Measurements from ENCODE around the gene HS6ST2.

The HS6ST2 gene

DNA sequence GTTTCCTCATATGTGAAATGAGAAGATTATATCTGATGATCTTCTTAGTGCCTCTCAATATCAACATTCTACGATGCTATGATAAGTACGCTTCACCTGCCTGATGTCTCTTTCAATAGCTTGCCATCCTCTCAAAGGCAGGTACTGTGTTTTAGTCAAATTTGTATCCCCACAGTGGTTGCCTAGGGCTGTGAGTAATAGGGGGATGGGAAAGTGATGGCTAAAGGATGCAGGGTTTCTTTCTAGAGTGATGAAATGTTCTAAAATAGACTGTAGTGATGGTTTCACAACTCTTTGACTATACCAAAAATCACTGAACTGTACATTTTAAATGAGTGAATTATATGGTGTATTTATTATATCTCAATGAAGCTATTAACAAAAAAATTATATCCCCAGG, 142.8 kb downstream of the HS6ST2 start:
- Histone ChIP-seq H3K27me3 (ENCODE audit: control insufficient read depth in 1 of 2, insufficient read depth in 2 of 2, low read length in 2 of 2) (peaks cover 5% of the 10 kb centered on the region in 2 donors), H3K36me3 (ENCODE audit: insufficient read depth, low read length) (no peaks in the 10 kb centered on the region), H3K9me3 (ENCODE audit: low read length) (no peaks in the 10 kb centered on the region), H3K4me3 (ENCODE audit: low read depth in 1 of 2, low read length in 2 of 2) (no peak overlapping the region), H3K27ac (ENCODE audit: low read depth, low read length) (no peak overlapping the region), H3K4me1 (ENCODE audit: insufficient read depth, low read length) (no peaks in the 10 kb centered on the region), H3K9ac (ENCODE audit: low read length) (no peak overlapping the region)

DNA sequence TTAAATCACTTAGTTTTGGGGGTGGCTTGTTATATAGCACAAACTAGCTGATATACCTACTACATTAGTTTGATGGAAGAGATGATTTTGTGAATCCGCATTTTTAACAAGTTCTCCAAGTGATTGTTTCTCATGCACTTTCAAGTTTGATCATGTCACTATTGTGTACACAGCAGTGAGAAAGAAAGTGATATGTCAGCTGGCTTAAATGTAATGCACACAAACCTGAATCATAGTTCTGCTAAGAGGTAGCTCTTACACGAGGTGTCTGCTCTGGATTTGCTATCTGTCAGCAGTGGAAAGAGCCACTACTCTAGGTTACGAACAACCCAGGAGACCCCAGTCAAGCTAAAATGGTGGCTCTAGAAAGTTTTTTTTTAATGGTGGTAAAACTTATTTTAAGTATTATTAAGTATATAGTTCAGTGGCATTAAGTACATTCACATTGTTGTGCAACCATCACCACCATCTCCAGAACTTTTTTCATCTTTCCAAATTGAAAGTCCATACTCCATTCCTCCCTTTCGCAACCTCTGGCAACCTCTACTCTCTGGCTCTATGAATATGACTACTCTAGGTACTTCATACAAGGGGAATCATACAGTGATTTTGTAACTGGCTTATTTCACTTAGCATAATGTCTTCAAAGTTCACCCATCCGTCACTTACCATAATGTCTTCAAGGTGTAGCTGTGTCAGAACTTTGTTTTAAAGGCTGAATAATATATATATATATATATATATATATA, 147.3 kb downstream of the HS6ST2 start:
- no peaks in the 10 kb centered on the region for H3K4me1 ChIP-seq (ENCODE audit: insufficient read depth, low read length)
- H3K27ac ChIP-seq (ENCODE audit: low read depth, low read length), result no peak overlapping the region
- no peaks in the 10 kb centered on the region for H3K36me3 ChIP-seq (ENCODE audit: insufficient read depth, low read length)
- H3K4me3 ChIP-seq (ENCODE audit: low read depth in 1 of 2, low read length in 2 of 2), result no peak overlapping the region
- no peak overlapping the region for H3K9ac ChIP-seq (ENCODE audit: low read length)
- H3K9me3 ChIP-seq (ENCODE audit: low read length), result no peaks in the 10 kb centered on the region
- H3K27me3 ChIP-seq (ENCODE audit: control insufficient read depth in 1 of 2, insufficient read depth in 2 of 2, low read length in 2 of 2), result peaks cover 0 to 14% of the 10 kb centered on the region in 2 donors

DNA sequence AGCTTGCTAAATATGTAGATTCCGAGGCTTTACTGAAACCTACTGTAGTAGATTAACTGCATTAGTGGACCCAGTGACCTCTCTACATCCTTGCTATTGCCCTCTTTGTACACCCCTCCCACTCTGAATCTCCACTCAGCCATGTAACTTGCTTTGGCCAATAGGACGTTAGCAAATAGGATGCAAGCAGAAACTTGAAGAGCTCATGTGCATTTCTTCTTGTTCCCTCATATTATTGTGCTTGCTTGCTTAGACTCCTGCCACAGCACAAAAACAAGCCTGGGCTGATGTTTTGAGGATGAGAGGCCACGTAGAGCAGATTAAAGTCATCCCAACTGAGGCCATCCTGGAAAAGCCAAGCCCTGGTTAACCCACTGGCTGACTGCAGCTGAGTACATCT, 147.9 kb downstream of the HS6ST2 start:
- Histone ChIP-seq H3K9ac (ENCODE audit: low read length) (no peak overlapping the region), H3K27ac (ENCODE audit: low read depth, low read length) (no peak overlapping the region), H3K27me3 (ENCODE audit: control insufficient read depth in 1 of 2, insufficient read depth in 2 of 2, low read length in 2 of 2) (peaks cover 0 to 17% of the 10 kb centered on the region in 2 donors), H3K4me1 (ENCODE audit: insufficient read depth, low read length) (no peaks in the 10 kb centered on the region), H3K36me3 (ENCODE audit: insufficient read depth, low read length) (no peaks in the 10 kb centered on the region), H3K4me3 (ENCODE audit: low read depth in 1 of 2, low read length in 2 of 2) (no peak overlapping the region), H3K9me3 (ENCODE audit: low read length) (no peaks in the 10 kb centered on the region)

DNA sequence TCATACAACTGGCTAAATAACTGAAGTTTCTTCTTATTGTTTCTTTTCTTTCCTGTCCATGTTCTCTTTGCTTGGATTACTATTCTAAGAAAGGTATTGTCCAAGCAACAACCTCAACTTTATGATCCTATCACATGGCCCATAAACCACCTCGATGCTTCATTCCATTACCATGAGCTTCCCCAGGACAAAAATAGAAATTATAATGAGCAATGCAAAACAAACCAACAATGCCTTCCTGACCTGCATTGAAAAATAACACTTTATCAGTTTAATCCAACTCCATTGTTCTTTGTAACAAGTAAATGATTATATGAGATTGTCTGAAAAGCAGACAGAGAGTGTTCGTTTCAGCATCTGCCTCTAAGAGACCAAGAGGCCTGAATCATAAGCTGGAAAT, 148.8 kb downstream of the HS6ST2 start:
- Histone ChIP-seq H3K9ac (ENCODE audit: low read length) (no peak overlapping the region), H3K4me3 (ENCODE audit: low read depth in 1 of 2, low read length in 2 of 2) (no peak overlapping the region), H3K4me1 (ENCODE audit: insufficient read depth, low read length) (no peaks in the 10 kb centered on the region), H3K9me3 (ENCODE audit: low read length) (no peaks in the 10 kb centered on the region), H3K36me3 (ENCODE audit: insufficient read depth, low read length) (no peaks in the 10 kb centered on the region), H3K27ac (ENCODE audit: low read depth, low read length) (no peak overlapping the region), H3K27me3 (ENCODE audit: control insufficient read depth in 1 of 2, insufficient read depth in 2 of 2, low read length in 2 of 2) (peaks cover 0 to 14% of the 10 kb centered on the region in 2 donors)

DNA sequence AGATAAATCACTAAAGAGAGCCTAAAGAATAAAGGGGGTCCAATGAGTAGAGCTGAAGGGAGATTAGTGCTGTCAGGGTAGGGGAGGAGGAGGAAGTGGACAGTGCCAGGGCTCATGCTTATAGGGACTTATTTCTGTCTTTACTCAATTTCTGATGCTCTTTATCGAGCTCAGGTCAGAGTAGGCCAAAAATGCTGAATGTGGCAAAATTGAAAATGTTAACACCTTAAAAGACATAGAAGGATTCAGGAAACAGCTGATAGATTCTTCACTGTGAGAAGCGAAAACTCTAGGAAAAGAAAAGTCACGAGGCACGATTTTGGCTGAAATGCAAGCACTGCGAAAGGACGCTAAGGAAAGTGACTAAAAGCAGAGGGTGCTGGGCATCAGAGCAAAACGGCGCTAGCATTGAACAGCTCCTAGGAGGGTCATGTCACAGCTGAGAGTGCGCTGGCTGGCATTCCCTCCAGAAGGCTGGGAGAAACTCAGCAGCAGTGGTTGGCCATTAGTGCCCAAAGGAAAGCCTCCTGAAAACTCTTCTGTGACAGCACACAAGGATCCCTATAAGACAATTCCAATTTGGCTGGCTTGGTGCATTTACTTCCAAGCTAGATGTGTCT, 150.9 kb downstream of the HS6ST2 start:
- H3K27me3 ChIP-seq (ENCODE audit: control insufficient read depth in 1 of 2, insufficient read depth in 2 of 2, low read length in 2 of 2), result peaks cover 0 to 17% of the 10 kb centered on the region in 2 donors
- H3K4me3 ChIP-seq (ENCODE audit: low read depth in 1 of 2, low read length in 2 of 2), result no peak overlapping the region
- H3K9ac ChIP-seq (ENCODE audit: low read length), result no peak overlapping the region

DNA sequence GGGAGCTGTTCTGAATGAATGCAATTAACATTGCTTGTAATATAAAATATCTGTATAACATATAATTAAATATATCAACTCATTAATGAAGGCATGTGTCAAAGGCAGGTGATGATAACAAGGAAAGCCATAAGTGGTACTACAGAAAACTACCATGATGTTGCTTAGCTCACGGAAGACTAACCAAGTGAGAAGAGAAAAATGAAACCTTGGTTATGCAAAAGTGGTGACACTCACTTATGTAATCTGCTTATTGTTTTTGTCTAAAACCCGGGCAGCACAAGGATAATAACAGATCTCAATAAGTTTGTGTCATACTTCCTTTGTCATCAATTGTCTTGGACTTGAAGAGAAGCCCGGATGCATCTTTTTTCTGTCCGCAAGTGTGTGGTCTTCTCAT, 156.4 kb downstream of the HS6ST2 start:
- Histone ChIP-seq H3K9ac (ENCODE audit: low read length) (no peak overlapping the region), H3K9me3 (ENCODE audit: low read length) (no peaks in the 10 kb centered on the region), H3K36me3 (ENCODE audit: insufficient read depth, low read length) (no peaks in the 10 kb centered on the region), H3K4me3 (ENCODE audit: low read depth in 1 of 2, low read length in 2 of 2) (no peak overlapping the region), H3K27me3 (ENCODE audit: control insufficient read depth in 1 of 2, insufficient read depth in 2 of 2, low read length in 2 of 2) (peaks cover 0 to 21% of the 10 kb centered on the region in 2 donors), H3K27ac (ENCODE audit: low read depth, low read length) (no peak overlapping the region), H3K4me1 (ENCODE audit: insufficient read depth, low read length) (no peaks in the 10 kb centered on the region)

More for the DNA sequence above, 150.9 kb downstream of the HS6ST2 start:
- H3K4me1 ChIP-seq (ENCODE audit: insufficient read depth, low read length), result no peaks in the 10 kb centered on the region
- H3K27ac ChIP-seq (ENCODE audit: low read depth, low read length), result no peak overlapping the region
- no peaks in the 10 kb centered on the region for H3K36me3 ChIP-seq (ENCODE audit: insufficient read depth, low read length)
- no peaks in the 10 kb centered on the region for H3K9me3 ChIP-seq (ENCODE audit: low read length)

DNA sequence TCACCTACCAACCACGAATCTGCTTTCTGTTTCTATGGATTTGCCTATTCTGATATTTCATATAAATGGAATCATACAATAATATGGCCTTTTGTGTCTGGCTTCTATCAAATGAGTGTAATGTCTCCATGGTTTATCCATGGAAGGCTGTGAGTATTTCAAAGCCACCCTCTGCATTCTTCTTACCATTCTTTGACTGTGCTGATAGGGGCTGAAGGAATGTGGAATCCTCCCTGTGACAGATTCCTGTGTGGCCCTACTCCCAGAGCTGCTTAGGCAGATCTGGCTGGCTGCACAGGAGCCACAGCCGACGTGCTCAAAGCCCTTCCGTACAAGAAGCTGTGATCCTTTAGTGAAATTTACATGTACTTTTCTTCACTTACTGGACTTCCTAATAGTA, 163.2 kb downstream of the HS6ST2 start:
- Histone ChIP-seq H3K4me1 (ENCODE audit: insufficient read depth, low read length) (no peaks in the 10 kb centered on the region), H3K27me3 (ENCODE audit: control insufficient read depth in 1 of 2, insufficient read depth in 2 of 2, low read length in 2 of 2) (peaks cover 0 to 8% of the 10 kb centered on the region in 2 donors), H3K36me3 (ENCODE audit: insufficient read depth, low read length) (no peaks in the 10 kb centered on the region), H3K9me3 (ENCODE audit: low read length) (no peaks in the 10 kb centered on the region), H3K27ac (ENCODE audit: low read depth, low read length) (no peak overlapping the region), H3K9ac (ENCODE audit: low read length) (no peak overlapping the region), H3K4me3 (ENCODE audit: low read depth in 1 of 2, low read length in 2 of 2) (no peak overlapping the region)

DNA sequence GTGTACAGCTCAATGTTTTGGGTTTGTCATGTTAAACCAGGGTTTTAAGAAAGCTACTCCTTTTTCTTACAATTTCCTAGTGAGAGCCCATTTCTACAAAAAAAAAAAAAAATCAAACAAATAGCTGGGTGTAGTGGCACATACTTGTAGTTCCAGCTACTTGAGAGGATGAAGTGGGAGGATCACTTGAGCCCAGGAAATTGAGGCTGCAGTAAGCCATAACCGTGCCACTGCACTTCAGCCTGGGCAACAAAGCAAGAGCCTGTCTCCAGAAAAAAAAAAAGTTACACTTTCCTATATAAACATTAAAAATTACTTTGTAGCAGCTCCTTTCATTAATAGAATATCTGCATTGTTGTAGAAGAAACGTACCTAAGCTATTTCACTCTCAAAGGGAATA, 166.7 kb downstream of the HS6ST2 start:
- Histone ChIP-seq H3K36me3 (ENCODE audit: insufficient read depth, low read length) (no peaks in the 10 kb centered on the region), H3K27ac (ENCODE audit: low read depth, low read length) (no peak overlapping the region), H3K4me3 (ENCODE audit: low read depth in 1 of 2, low read length in 2 of 2) (no peak overlapping the region), H3K4me1 (ENCODE audit: insufficient read depth, low read length) (no peaks in the 10 kb centered on the region), H3K27me3 (ENCODE audit: control insufficient read depth in 1 of 2, insufficient read depth in 2 of 2, low read length in 2 of 2) (no peaks in the 10 kb centered on the region), H3K9ac (ENCODE audit: low read length) (no peak overlapping the region), H3K9me3 (ENCODE audit: low read length) (no peaks in the 10 kb centered on the region)

DNA sequence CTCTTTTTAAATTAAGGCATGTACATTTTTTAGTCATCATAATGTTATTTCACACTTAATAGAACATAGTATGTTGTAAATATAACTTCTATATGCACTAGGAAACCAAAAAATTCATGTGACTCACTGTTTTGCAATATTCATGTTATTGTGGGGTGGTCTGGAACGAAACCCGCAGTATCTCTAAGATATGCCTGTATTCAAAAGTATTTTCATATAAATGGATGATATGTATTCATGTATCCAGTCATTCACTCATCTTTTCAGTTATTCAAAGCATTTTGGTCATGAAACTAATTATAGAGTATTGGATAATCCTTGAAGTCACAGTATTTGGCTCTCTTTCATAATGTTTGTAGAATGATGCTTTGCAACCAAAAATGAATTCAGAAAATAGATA, 168.1 kb downstream of the HS6ST2 start:
- no peak overlapping the region for H3K9ac ChIP-seq (ENCODE audit: low read length)
- no peak overlapping the region for H3K4me3 ChIP-seq (ENCODE audit: low read depth in 1 of 2, low read length in 2 of 2)
- no peaks in the 10 kb centered on the region for H3K9me3 ChIP-seq (ENCODE audit: low read length)
- no peaks in the 10 kb centered on the region for H3K4me1 ChIP-seq (ENCODE audit: insufficient read depth, low read length)
- no peaks in the 10 kb centered on the region for H3K27me3 ChIP-seq (ENCODE audit: control insufficient read depth in 1 of 2, insufficient read depth in 2 of 2, low read length in 2 of 2)
- H3K27ac ChIP-seq (ENCODE audit: low read depth, low read length), result no peak overlapping the region
- no peaks in the 10 kb centered on the region for H3K36me3 ChIP-seq (ENCODE audit: insufficient read depth, low read length)

DNA sequence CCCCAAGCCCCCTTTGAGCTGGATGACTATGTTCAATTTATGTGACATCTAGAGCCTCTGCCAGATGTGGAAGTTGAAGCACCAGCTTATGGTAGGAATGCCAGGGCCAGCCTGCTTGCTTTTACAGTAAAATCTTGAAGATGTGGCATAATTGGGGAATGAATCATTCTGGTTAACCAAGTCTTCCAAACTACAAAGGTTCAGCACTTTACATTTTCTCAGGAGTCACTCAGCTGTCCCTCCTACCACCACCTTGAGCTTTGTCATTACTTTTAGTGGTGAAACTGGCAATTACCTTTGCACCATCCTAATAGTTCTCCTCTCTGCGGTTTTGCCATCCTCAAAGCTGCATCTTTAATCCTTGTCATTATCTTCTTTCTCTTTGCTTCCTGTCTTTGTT, 172.2 kb downstream of the HS6ST2 start:
- Histone ChIP-seq H3K36me3 (ENCODE audit: insufficient read depth, low read length) (no peaks in the 10 kb centered on the region), H3K27me3 (ENCODE audit: control insufficient read depth in 1 of 2, insufficient read depth in 2 of 2, low read length in 2 of 2) (no peaks in the 10 kb centered on the region), H3K9ac (ENCODE audit: low read length) (no peak overlapping the region), H3K4me1 (ENCODE audit: insufficient read depth, low read length) (no peaks in the 10 kb centered on the region), H3K4me3 (ENCODE audit: low read depth in 1 of 2, low read length in 2 of 2) (no peak overlapping the region), H3K9me3 (ENCODE audit: low read length) (no peaks in the 10 kb centered on the region), H3K27ac (ENCODE audit: low read depth, low read length) (no peak overlapping the region)

DNA sequence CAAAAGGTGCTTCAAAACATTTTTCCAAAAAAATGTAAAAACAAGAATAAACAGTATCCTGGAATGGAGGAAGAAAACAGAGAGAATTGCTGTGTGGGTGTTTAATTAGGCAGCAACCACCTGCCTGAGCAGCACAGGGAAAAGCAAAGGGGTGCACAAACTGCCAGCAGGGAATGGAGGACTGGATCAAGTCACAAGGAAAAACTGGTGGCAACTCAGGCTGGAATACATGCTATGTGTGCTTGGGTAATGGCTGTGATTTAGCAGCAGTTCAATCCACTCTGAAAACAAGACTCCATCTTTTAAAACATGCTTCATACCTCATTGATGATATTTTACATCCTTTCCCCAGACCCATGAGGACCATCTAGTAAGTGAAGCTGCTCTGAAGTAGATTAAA, 179.5 kb downstream of the HS6ST2 start:
- Histone ChIP-seq H3K9me3 (ENCODE audit: low read length) (no peaks in the 10 kb centered on the region), H3K4me1 (ENCODE audit: insufficient read depth, low read length) (no peaks in the 10 kb centered on the region), H3K27me3 (ENCODE audit: control insufficient read depth in 1 of 2, insufficient read depth in 2 of 2, low read length in 2 of 2) (peaks cover 0 to 5% of the 10 kb centered on the region in 2 donors), H3K27ac (ENCODE audit: low read depth, low read length) (no peak overlapping the region), H3K4me3 (ENCODE audit: low read depth in 1 of 2, low read length in 2 of 2) (no peak overlapping the region), H3K36me3 (ENCODE audit: insufficient read depth, low read length) (no peaks in the 10 kb centered on the region), H3K9ac (ENCODE audit: low read length) (no peak overlapping the region)

Measured in muscle layer of colon (tissue), 2 donors.